NCI-H226 (cell line): ENCODE measurements around the gene TMEM51.
"Not testable (repeated sequence)": the region's sequence is repeated elsewhere in the genome, so short reads cannot be mapped to it uniquely, and the experiment has no call there.

Experiments used
- DNase-seq: peaks from one replicate; pipeline ENCODE4 v3.0.0-alpha.2; 2015

The TMEM51 gene

DNA sequence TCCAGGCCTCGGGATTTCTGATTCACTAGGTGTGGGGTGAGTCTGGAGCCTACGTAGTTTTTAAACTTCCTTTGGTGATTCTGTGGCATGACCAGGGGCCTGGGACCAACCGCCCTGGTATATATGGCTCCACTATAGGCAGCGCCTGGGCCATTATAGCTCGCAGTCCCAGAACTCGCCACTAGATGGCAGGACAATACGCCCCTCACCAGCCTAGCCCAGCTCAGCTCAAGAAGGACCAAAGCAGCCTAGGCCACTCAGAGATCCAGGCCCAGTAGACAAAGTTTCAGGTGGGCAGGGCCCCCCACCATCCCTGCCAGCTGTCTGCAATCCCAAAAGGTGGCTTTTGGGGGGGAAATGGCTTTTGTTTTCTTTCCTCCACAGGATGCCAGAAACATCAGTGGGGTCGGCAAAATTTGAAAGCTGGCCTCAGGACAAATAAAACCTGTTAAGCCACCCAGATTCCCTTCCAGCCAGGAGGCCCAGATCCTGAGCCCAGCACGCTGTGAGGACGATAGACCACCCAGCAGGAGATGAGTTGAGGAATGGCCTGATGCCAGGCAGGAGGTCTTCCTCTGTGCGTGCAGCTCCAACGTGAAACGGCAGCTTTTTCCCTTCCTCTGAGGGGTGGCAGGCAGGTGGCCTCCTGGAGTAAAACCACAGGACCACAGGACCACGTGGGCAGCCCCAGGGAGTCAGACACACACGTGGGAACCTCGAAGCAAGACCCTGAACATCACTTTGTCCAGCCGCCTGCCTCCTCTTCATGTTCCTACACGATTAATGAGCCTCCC lies 24.8 kb upstream of the TMEM51 start:
- DNase-seq = peak; percentile 60

DNA sequence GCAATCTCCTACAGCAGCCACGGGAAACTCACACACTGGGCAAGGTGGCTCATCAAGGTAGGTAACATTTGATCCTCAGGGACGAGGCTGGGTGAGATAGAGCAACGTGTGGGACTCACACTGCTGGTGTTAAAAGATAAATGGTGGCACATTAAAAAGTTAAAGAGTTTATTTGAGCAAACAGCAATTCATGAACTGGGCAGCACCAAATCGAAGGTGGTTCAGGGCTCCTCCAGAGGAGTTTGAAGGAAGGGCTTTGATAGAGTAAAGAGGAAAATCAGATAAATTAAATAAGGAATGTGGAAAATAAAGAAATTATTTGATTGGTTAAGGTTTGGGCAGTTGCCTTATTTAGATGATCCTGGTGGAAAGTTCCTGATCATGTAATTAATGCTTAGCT lies 23.6 kb upstream of the TMEM51 start:
- DNase-seq = no peak

DNA sequence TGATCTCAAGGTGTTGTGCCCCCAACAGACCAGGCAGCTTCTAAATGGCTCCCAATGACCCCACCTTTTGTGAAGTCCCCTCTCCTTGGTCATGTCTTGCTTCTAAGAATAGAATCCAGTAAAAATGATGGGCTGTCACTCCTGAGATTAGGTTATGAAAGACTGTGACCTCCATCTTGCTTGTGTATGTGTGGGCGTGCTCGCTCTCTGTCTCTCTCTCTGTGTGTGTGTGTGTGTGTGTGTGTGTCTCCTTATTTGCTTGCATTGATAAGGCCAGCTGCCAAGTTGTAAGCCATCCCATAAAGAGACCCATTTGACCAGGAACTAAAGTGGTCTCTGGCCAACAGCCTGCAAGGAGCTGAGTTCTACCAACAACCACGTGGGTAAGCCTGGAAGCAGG lies 22.9 kb upstream of the TMEM51 start:
- DNase-seq = no peak

DNA sequence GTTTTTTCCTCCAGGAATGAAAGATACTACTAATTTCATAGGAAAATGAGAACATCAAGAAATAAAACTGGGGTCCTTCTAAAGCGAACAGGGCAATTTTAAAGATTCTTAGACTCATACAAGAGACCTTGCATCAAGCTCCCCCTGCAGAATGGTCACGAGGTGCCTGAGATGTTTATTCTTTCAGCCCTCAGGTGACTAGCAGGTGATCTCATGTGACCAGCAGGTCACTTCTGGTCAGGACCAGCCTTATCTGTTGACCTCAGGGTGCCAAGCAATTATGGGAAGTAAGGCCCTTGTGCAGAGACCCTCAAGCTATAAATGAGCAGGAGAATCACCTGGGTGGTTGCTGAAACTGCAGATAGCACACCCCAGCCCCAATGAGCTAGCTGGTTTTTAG lies 20.6 kb upstream of the TMEM51 start:
- DNase-seq = no peak

DNA sequence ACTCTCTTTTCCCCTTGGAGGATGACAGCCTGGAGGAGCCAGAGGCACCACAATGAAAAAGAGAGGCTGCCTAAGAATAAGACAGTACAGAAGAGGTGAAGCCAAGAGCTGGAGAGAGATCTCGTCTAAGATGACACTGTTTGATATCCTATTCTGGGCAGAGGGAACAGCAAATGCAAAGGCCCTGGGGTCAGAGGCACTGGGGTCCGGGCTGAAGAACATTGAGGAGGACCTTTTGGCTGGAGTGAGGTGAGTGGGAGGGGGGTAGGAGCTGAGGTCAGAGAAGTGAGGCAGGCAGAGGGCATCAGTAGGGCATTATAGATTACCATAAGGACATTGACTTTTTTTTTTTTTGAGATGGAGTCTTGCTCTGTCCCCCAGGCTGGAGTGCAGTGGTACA lies 19.3 kb upstream of the TMEM51 start:
- DNase-seq = no peak

DNA sequence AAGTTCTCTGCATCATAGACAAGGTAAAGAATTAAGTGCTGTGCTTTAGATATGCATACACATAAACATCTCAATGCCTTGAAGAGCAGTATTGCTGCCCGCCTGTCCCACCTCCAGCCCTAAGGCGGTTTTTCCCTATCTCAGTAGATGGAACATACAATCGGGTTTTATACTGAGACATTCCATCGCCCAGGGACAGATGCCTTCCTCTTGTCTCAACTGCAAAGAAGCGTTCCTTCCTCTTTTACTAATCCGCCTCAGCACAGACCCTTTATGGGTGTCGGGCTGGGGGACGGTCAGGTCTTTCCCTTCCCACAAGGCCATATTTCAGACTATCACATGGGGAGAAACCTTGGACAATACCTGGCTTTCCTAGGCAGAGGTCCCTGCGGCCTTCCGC lies 17.9 kb upstream of the TMEM51 start:
- not testable (repeated sequence) for DNase-seq

DNA sequence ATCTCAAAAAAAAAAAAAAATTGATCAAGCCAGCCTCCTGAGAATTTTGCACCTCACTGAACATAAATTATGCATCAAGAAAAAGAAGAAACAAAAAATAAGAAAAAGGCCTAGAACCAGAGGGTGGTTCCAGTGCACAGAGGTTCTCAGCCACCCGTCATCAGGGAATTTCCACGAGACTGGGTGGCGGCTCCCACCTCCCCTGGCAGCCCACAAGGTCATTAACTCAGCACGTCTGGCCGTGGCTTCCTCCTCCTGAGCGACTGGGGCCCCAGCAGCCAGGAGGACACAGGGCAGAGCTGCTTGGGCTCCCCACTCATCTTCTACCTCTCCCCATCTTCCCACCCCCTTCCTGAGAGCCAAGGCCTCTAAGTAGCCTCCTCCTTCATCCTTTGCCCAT lies 15.7 kb upstream of the TMEM51 start:
- peak; percentile 25 for DNase-seq

DNA sequence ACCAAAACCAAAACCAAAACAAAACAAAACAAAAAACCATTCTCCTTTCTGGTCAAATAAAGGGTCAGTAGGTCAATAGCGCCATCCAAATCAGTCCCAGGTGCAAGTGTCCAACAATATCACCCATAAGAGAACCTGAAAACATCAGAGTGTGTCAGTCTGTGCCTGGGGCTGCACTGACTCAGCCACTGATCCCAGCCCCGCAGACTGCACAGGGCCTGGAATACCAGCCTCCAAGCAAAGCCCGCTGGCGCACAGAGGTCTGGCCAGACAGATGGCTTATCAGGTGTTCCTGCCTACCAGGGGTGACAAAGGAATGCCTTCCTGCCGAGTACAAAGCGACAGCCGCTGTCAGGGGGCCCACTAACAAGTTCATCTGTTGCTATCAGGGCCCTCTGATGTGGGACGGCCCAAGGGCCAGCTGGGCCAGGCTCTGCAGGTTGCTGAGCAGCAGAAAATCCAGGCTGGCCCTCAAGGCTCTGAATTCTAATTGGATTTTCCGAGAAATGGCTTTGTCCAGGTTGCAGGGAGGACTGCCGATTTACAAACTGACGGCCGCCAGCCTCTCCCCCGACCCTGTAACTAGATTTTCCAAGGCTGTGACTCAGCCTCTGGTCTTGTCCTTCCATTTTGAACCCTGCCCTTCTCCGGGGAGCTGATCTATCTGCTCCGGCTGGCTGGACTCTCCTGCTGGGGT lies 13.7 kb upstream of the TMEM51 start:
- DNase-seq = peak; percentile 66

DNA sequence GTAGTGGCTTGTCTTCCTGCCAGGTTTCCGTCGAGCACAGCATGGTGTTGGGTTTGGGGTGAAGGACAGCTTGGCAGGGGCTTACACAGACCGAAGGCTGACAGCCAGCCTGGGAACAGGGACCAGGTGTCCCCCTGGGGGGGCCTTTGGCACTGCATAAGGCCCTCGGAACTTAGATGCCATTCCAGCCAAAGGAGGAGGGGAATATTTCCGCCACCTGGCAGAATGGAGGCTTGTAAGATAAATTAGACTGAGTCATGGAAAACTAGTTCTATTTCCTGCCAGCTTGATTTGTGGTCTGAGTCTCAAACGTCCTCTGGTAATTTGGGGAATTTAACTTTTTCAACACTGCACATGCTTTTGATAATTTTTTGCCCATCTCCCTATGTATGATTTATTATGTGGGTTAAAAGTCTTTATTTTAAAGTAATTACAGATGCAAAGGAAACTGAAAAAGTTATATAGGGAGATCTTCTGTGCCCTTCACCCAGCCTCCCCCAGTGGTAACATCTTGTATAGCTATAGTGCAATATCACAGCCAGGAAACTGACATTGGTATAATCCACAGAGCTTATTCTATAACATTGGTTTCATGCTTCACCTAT lies 11.5 kb upstream of the TMEM51 start:
- DNase-seq = peak; percentile 79

DNA sequence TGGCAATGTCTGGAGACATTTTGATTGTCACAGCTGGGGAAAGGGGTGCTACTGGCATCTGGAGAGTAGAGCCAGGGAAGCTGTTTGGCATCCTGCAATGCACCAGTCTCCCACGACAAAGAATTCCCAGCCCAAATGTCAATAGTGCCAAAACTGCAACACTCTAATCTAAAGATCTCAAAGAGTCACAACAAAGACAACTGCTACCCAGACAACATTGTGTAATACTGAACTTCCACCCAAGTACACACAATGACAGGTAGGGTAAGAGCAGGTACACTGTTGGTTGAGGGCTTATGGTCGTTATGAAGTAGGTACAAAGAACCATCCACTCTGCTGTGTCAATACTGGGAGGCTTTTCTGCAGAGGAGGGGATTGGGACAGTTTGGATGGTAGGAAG lies 8.2 kb upstream of the TMEM51 start:
- DNase-seq = no peak

DNA sequence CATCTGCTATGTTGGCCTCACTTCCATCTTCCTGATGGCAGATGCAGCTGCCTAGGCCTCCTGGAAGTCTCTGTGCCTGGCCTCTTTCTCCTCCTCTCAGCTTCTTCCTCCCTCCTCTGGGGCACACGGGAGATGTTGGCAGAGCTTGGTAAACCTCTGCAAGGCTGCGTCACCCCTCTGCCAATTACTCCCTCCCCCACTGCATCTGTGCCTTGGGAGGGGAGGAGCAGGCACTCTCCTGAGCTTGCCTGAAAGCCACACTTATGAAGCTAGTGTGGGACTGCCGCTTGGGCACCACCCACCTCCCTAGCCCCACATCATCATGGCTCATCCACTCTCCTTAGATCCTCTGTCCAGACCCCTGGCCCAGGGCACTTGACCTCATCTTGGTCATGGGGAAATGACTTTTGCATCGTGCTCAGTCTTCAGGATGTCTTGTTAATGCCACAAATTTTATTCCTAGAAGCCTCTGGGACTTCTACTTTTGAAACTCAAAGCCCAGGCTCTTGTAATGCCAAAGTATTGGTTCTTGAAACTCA lies 7.3 kb upstream of the TMEM51 start:
- DNase-seq = no peak

DNA sequence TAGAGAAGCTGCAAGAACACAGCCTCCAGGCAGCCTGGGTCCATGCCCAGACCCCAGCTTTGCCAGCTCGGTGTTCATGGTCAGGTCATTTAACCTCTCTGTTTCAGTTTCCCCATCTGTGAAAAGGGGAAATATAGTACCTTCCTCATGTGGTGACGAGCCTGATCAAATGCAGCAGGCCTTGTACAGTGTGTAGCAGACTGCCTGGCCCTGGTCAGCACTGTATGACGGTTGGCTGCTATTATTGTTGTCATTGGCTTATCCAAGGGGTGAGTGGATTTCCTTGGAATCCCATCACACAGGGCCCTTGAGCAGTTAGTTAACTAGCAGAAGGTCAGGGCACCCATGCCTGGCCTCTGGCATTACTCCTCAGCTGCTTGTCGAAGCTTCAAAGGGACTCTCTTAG lies 6.6 kb upstream of the TMEM51 start:
- DNase-seq = no peak

DNA sequence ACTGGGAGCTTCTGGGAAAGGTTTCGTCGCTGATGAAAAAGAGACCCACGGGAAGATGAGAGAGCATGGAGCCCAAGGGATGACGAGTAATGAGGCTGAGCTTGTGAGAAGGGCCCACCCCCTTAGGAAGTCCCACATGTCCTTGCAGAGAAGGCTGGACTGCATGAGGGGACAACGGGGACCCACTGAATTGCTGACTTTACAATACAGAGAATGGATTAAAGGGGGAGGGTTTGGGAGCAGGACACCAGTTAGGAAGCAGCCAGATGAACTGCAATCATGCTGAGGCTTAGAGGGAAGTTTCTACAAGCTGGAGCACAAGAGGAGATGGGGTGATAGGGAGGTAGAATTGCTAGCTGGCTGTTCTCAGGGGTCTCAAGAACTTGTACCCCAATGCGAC lies 5.5 kb upstream of the TMEM51 start:
- no peak for DNase-seq

DNA sequence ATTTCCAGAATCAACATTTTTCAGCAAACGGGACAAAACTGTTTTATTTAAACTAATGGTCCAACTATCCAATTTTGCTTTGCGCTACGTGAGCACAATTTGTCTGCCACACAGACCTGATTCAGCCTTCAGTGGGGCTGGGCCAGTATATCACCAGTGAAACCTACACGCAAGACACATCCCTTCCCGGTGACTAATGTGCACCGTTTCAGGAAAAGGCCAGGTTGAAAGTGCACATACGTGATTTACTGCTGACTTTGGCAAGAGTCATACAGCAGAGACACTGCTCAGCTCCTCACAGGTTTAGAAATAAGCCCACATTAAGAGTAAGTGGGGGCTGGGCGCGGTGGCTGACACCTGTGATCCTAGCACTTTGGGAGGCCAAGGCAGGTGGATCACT lies 5.1 kb upstream of the TMEM51 start:
- no peak for DNase-seq

DNA sequence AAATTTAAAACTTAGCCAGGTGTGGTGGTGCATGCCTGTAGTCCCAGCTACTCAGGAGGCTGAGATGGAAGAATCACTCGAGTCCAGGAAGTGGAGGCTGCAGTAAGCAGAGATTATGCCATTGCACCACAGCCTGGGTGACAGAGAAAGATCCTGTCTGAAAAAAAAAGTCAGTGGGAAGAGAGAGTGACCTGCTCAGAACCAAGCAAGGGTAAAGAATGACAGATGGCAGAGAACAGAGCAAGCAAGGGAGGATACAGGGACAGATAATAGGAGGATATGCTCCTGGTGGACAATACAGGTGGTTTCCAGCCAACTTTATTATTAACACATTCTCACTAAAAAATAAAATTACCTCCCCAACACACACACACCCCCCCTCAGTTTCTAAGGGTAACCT lies 4.6 kb upstream of the TMEM51 start:
- no peak for DNase-seq

DNA sequence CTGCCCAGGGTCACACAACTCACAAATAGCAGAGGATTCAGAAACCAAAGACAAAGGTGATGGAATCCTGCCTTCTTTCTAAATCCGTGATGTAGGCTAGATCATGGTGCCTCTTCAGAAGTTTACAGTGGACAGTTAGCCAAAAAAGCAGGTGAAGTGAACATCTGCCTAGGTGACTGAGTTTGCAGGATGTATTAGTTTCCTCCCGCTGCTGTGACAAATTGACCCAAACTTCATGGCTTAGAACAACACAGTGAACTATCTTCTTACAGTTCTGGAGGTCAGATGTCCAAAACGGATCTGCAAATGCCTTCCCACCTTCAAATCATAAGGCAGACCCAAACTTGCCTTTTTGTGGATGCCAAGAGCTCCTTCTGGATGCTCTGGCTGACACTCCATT lies 3.2 kb upstream of the TMEM51 start:
- DNase-seq = no peak

DNA sequence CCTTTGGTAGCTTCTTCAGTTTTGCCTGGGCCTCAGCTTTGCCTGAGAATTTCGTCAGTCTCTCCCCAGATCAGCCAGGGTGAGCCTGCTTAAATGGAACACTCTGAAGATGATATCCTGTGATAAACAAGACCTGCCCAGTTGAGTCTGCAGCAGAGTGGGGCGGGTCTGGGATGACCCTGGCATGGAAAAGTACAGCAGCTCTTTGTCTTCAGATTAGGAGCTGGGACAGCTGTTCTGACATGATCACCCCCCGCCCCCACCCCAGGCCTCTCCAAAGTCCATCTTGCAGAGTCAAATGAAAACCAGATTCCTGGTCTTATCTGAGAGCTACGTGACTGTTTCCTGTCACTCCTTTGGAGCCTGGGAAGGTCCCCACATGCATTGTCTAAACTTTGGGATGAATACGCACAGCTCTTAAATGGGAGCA lies 2.2 kb upstream of the TMEM51 start:
- DNase-seq = no peak

DNA sequence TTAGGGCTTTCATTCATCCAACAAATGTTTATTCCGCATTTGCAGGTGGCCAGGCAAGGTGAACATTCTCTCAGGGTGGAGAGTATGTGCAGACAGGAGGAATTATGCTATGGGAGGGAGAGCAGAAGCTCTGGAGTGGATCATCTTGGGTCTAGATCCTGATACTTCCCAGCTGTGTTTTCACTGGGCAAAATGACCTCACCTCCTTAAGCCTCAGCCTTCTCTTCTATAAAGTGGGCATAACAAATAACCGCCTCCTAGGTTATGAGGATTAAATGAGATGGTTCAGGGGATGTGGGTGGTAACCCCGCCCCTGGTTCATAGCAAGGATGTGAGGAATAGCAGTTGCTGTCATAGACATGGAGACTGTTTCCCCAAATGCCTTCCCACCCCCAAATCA lies 1.7 kb upstream of the TMEM51 start:
- DNase-seq = no peak

DNA sequence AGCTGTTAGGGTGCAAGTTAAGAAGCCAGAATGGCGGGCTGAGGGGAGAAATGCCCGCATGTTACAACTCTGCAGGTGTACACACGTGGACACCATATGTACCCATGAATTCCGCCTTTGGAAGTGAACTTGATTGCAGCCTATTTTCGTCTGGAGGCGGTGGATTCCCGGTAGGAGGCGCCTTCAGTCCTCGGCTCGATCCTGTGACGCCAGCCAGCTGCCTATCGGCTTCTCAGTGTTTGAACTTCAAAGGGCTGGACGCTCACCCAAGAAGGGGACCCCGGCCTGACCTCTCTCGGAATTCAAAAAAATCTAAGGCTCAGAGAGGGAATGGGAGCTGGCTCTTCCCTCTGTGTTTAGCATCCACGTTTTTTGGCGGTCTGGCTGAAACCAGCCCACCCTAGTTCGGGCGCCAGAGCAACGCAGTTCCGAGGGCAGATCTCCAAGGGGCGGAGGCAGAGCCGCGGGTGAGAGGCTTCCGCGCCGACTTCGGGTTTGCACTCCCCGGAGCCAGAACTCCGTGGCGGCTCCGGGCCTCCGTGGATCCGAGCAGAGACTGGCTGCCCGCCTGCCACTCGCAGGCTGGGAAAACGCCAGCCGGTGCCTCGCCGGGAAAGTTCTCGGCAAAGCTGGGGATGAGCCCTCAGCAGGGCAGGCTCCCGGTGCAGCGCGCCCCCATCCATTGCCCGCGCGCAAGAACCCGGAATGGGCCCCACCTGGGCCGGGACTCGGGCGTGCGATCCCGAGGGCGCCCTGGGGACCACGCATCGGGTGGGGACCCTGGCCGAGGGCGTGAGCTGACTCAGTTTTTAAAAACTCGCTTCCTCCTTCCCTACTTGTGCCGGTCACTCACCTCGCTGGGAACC lies 996 bp upstream of the TMEM51 start:
- peak; percentile 84 for DNase-seq

DNA sequence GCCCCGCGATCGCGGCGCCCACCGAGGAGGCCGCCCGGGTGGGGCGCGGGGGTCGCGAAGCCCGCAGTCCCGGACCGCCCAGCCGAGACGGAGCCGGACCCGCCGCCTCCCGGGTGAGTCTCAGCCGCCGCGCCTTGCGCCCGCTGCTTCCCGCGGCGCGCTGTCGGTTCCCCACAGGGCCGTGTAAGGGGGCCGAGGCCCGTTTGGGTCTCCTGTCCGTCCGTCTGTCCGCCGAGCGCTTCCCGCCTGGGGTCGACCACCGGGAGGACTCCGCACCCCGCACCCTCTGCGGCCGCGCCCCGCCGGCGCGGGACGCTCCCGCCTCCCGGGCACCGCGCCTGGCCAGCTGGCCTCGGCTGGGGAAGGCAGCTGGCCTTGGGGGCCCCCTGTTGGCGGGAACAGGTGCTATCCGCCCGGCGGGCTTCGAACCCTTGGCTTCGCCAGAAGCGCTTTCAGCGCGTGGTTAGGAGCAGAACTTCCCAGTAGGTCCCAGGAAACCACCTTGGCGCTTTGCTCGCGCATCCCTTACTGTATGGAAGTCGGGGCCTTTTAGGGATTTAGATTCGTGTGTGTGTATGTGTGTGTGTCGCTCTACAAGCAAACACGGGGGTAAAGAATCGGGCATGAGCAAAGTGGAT lies 414 bp downstream of the TMEM51 start:
- DNase-seq = peak; percentile 57

DNA sequence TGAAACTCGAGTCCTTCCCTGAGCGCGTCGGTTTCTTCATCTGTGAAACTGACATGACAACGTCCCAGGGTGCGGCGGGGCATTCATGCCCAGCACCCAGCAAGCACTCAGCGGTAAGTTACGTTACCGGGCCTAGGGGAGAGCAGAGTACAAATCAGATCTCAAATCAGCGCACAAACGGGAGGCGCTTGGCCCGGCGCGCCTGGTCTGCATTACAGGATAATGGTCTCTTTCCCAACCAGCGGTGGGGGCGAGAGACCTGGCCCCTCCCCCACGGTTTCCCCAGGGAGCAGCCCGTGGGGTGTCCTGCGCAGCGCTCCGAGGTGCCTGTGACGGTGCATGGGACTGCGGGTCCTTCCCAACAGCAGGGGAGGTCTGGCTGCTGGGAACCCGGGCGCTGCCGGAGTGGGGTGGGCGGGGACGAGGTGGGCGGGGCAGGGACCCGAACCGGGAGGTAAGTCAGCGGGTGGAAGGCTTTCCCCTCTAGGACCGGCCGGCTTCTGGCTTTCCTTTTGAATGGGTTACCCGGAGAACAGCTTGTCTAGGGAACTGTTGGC lies 1.0 kb downstream of the TMEM51 start:
- DNase-seq = no peak

DNA sequence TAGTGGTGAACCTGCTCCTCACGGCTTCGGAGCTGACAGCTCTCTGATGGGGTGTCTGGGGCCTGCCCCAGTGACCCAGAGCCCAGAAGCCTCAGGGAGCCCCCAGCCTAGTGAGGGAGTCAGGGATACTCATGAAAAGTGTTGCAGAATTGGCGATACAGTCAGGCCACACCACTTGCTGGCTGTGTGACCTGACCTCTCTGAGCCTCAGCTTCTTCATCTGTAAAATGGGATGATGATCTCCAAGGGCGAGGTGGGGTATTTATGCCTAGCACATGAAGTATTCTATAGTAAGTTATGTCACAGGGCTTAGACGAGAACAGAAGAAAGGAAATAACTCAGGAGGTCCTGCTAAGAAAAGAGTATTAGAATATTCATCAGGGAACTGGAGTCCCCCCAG lies 1.6 kb downstream of the TMEM51 start:
- no peak for DNase-seq
